ENCODE results near the gene TTLL5.
"Not testable (repeated sequence)": the region's sequence is repeated elsewhere in the genome, so short reads cannot be mapped to it uniquely, and the experiment has no call there.

TTLL5 gene

GRCh38 chr14:75925141-75925840 is 264.2 kb downstream of the TTLL5 start:
- DNase-seq = not testable (repeated sequence)

DNA sequence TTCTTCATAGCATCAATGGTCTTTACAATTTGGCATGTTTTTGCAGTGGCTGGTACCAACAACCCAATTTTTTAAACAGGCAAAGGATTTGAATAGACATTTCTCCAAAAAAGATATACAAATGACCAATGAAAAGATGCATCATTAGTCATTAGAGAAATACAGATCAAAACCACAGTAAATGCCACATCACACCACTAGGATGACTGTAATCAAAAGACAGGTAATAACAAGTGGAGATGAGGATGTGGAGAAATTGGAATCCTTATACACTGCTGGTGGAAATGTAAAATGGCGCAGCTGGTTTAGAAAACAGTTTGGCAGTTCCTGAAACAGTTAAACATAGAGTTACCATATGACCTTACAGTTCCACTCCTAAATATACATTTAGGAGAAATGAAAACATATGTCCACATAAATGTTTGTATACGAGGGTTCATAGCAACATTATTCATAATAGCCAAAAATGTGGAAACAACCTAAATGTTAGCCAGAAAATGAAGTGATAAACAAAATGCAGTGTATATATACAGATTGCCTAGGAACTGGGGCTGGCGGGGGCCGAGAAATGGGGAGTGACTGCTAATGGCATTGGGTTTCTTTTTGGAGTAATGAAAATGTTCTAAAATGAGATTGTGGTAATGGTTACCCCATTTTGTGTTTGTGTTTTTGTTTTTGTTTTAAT is 265.5 kb downstream of the TTLL5 start:
- DNase-seq = no peak

DNA sequence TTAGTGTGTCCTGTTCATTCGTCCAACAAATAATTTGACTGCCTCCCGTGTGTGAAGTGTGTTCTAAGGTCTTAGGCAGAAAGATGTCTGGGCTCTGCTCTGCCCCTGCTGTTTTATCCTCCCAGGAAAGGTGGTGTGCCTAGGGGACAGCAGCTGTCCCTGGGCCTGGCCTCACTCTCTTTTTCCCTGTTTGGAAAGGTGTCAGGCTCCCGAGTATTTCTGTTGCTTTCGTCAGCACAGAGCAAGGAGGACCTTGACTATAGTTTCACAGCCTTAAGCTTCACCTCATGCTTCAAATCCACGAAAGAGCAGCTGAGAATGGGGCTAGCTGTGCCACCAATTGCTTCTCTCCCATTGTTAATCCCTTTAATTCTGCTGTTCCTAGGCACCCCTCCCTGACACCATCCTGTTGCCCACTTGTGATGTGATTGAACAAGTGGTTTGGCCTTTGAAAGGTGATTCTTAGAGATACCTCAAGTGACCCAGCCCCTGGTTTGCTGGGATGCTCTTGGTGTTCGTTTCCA is 266.6 kb downstream of the TTLL5 start:
- no peak for DNase-seq

- no peak for DNase-seq
Observed at GRCh38 chr14:75928690-75929181, 267.7 kb downstream of the TTLL5 start.

GRCh38 chr14:75933712-75934296 is 272.8 kb downstream of the TTLL5 start:
- DNase-seq = no peak

DNA sequence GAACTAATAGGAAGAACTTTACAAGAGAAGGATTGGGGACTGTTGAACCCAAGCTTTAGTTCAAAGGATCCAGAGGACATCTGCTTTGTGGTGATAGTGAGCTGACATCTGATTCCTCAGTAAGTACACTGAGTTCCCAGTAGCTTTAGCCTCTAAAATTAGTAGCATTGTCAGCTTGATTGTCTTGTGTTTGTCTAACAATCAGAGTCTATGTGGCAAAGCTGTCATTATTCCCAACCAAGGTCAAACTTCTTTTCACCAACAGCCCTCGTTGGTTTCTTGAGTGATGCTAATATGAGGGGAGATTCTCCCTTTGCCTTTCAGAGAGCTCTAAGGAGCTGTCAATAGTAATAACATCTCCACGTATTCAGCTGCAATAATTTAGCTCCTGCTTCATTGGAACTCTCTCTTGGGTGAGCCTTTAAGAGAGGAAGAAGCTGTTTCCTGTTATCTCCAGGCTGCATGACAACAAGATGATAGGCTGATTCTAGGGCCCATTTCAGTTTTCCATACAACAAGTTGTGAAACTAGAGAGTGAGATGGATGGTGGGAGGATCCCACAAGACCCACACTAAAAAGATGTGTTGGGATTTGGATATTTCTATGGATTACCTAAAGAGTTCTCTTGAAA is 274.1 kb downstream of the TTLL5 start:
- DNase-seq = no peak

DNA sequence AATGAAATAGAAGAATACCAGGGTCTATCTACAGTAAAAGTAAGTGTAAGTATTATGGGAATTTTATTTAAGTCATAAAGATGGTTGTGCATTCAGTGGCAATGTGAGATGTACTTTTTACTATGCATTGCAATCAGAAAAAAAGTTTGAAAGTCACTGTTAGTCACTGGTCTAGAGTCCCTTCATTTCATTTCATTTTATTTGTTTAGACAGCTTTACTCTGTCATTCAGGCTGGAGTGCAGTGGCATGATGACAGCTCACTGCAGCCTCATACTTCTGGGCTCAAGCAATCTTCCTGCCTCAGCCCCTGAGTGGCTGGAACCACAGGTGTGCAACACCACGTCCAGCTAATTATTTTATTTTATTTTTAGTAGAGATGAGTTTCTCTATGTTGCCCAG is 278.2 kb downstream of the TTLL5 start:
- DNase-seq = no peak

DNA sequence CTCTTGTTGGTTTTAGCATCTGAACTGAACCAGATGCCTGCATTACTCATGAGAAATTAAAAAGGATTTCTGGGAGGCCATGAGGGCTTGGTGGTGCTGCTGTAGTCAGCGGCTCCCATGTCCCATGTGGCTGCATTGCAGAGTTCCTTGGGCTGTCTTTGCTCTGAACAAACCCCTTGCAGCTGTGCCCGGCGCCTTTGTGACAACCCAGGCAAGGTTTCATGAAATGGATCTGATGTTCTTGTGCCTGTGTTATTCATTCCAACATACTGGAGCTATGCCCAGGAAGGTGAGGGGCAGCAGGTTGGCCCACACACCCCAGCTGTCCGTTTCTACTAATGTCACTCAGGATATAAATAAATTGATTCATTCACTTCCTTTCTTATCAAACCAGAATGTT is 280.0 kb downstream of the TTLL5 start:
- DNase-seq = no peak

- no peak for DNase-seq
Observed at GRCh38 chr14:75944607-75945241, 283.7 kb downstream of the TTLL5 start.

- DNase-seq = no peak
Observed at GRCh38 chr14:75946785-75947184, 285.7 kb downstream of the TTLL5 start.

GRCh38 chr14:75952489-75952888 is 291.4 kb downstream of the TTLL5 start:
- DNase-seq = no peak

- DNase-seq = no peak
Observed at GRCh38 chr14:75959031-75959430, 298.0 kb downstream of the TTLL5 start.

DNA sequence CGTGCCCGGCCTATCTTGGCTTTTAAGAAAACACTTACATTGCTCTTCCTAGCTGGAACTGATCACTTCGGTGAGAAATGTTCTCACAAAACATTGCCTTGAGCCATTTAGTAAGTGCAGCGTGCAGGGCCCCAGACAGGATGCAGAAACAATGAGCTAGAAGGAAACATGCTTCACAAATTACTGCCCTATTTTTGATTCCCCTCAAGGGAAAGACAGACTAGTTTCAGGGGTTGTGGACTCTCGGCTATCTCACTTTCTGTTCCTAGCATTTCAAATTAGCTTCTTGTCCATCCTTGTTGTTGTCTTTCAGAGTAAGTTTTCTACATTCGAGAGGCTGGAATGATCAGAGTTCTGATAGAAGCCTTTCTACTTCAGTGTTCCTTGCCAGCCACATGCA is 299.2 kb downstream of the TTLL5 start:
- DNase-seq = no peak

DNA sequence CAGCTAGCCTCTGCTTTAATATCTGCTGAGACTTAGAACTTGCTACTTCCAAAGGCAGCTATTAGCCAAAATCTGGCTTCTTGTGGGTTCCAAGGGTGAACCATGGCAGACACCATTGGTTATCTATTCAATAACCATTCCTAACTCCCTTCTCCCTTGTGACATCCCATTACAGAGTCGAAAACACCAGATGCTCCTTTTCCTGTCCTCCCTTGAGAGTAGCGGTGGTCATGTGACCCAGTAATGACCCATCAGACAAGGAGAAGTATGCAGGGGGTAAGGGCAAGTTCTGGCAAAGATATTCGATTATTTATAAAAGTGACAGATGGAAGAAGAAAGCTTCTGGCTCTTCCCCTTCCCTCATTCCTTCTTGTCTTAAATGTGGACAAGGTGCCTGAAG is 300.6 kb downstream of the TTLL5 start:
- DNase-seq = no peak

DNA sequence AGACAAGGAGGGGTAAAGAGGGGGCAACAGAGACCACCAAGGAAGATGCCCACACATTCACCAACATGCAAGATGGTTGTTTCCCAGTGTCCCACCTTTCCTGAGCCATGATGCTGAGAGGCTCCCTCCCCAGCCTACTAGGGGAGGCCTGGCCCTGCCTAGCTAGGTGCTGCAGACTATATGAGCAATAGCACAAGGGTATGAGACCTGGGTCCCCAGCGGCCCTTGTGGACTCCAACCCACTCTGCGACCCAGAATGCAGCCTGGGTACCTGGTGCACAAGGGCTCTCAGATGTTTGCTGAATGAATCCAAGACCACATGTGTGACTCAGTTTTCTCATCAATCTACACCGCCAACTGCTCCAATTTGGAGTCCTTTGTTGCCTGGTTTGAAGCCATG is 306.8 kb downstream of the TTLL5 start:
- no peak for DNase-seq

- DNase-seq = no peak
Observed at GRCh38 chr14:75968456-75968855, 307.4 kb downstream of the TTLL5 start.

GRCh38 chr14:75969126-75969525 is 308.1 kb downstream of the TTLL5 start:
- DNase-seq = no peak

GRCh38 chr14:75969891-75970290 is 308.8 kb downstream of the TTLL5 start:
- DNase-seq = no peak

GRCh38 chr14:75970989-75971388 is 309.9 kb downstream of the TTLL5 start:
- no peak for DNase-seq

DNA sequence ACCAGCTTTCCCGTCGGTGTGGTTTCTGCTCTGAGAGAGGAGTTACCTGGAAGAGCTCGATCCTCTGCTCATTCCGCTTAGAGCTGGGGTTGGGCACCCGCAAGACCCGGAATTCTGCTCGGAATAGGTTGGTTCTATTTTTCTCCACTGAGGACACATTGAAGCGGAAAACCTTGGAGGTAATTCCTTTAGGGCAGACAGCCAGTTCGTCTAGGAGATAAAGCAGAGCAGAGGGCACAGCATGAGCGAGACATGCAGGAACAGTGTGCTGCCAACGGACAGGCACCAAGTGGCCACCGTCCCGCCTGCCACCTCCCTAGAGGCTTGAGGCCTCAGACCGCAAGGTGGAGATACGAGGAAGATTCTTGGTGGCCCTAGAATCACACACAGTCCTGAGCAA is 310.5 kb downstream of the TTLL5 start:
- no peak for DNase-seq

- no peak for DNase-seq
Observed at GRCh38 chr14:75972801-75973421, 311.9 kb downstream of the TTLL5 start.

GRCh38 chr14:75976826-75977581 is 316.0 kb downstream of the TTLL5 start:
- no peak for DNase-seq
